ENCODE results near the gene PRKAG2.

Gene PRKAG2

GRCh38 chr7:151814400-151815009 lies 62.4 kb downstream of the PRKAG2 start:
- DNase-seq = no peak

GRCh38 chr7:151813997-151814396 lies 62.9 kb downstream of the PRKAG2 start:
- no peak for DNase-seq

GRCh38 chr7:151813445-151813844 lies 63.5 kb downstream of the PRKAG2 start:
- DNase-seq = no peak

GRCh38 chr7:151812967-151813366 lies 63.9 kb downstream of the PRKAG2 start:
- no peak for DNase-seq

- DNase-seq = no peak
These were observed 66.3 kb downstream of the PRKAG2 start for GRCh38 chr7:151810441-151811232.

- DNase-seq = no peak
These were observed 67.1 kb downstream of the PRKAG2 start for GRCh38 chr7:151809864-151810170.

GRCh38 chr7:151809146-151809863 lies 67.6 kb downstream of the PRKAG2 start:
- DNase-seq = no peak

- DNase-seq = no peak
These were observed 68.3 kb downstream of the PRKAG2 start for GRCh38 chr7:151808400-151809145.

GRCh38 chr7:151807846-151808245 lies 69.1 kb downstream of the PRKAG2 start:
- DNase-seq = no peak

- DNase-seq = no peak
These were observed 69.8 kb downstream of the PRKAG2 start for GRCh38 chr7:151806952-151807775.

- no peak for DNase-seq
These were observed 70.7 kb downstream of the PRKAG2 start for GRCh38 chr7:151806204-151806603.

- DNase-seq = no peak
These were observed 71.7 kb downstream of the PRKAG2 start for GRCh38 chr7:151805191-151805590.

- DNase-seq = no peak
These were observed 72.2 kb downstream of the PRKAG2 start for GRCh38 chr7:151804756-151805155.

GRCh38 chr7:151803841-151804240 lies 73.1 kb downstream of the PRKAG2 start:
- no peak for DNase-seq

GRCh38 chr7:151802469-151802846 lies 74.5 kb downstream of the PRKAG2 start:
- no peak for DNase-seq

GRCh38 chr7:151801782-151802468 lies 75.0 kb downstream of the PRKAG2 start:
- DNase-seq = no peak

GRCh38 chr7:151801291-151801690 lies 75.6 kb downstream of the PRKAG2 start:
- no peak for DNase-seq

- DNase-seq = no peak
These were observed 76.1 kb downstream of the PRKAG2 start for GRCh38 chr7:151800861-151801260.

GRCh38 chr7:151800391-151800790 lies 76.5 kb downstream of the PRKAG2 start:
- DNase-seq = no peak

- no peak for DNase-seq
These were observed 77.4 kb downstream of the PRKAG2 start for GRCh38 chr7:151799506-151799905.

GRCh38 chr7:151798851-151799448 lies 78.0 kb downstream of the PRKAG2 start:
- DNase-seq = no peak
